Measurements from ENCODE around the gene CYP1A2.
"Not testable (repeated sequence)": the region's sequence is repeated elsewhere in the genome, so short reads cannot be mapped to it uniquely, and the experiment has no call there.

CYP1A2 gene

DNA sequence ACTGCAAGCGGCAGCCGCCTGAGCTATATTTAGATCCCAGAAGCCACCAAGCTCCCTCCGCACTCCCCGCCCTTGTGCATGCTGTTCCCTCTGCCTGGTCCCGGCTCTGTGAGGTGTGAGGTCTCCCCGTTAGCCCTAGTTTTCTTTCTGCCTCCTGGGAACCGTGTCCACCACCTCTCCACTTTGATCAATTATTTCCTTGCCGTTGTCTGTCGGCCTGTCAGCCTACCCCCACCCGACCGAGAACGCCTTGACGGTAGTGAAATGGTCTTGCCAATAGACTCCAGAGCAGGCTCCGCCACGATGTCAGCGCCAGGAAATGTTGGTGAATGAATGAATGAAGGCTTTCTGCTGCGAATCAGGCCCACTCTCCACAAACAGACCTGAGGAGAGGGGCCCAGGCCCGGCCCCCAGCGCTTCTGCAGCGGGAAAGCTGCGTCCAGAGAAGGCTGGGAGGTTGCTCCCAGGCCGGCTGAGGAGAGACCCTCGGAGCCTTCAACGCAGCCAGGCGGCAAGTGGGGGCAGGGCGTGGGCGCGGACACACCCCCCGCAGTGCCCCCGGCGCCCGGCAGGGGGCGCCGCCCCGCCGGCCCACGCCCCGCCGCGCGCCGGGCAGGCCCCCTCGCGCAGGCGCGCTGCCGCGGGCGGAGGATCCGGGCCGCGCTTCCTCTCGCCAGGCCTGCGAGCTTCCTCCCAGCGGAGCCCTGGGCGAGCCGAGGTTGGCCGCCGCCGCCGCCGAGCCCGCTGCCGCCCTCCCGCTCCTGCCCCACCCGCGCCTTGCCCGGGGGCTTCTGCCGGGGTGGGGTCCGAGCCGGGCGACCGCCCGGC is 33.0 kb downstream of the CYP1A2 start, which contains the start of gene CSK:
TSS of gene CSK (plus strand) at position 650 of the 828 bp plus-strand sequence. CDS start 16,218 bp downstream, outside the sequence.
- Histone ChIP-seq H3K27ac (ENCODE audit: low read depth, low read length) (peak within 1 kb of the TSS; percentile 63), H3K4me1 (ENCODE audit: control insufficient read depth, insufficient read depth, low read length) (peaks cover 22% of the 10 kb centered on the region), H3K36me3 (ENCODE audit: control insufficient read depth, insufficient read depth, low read length) (no peaks in the 10 kb centered on the region), H3K4me3 (ENCODE audit: low read length) (peak within 1 kb of the TSS; percentile 92), H3K9ac (ENCODE audit: low read length) (peak within 1 kb of the TSS; percentile 80), H3K27me3 (ENCODE audit: control insufficient read depth, insufficient read depth, low read length) (no peaks in the 10 kb centered on the region)

DNA sequence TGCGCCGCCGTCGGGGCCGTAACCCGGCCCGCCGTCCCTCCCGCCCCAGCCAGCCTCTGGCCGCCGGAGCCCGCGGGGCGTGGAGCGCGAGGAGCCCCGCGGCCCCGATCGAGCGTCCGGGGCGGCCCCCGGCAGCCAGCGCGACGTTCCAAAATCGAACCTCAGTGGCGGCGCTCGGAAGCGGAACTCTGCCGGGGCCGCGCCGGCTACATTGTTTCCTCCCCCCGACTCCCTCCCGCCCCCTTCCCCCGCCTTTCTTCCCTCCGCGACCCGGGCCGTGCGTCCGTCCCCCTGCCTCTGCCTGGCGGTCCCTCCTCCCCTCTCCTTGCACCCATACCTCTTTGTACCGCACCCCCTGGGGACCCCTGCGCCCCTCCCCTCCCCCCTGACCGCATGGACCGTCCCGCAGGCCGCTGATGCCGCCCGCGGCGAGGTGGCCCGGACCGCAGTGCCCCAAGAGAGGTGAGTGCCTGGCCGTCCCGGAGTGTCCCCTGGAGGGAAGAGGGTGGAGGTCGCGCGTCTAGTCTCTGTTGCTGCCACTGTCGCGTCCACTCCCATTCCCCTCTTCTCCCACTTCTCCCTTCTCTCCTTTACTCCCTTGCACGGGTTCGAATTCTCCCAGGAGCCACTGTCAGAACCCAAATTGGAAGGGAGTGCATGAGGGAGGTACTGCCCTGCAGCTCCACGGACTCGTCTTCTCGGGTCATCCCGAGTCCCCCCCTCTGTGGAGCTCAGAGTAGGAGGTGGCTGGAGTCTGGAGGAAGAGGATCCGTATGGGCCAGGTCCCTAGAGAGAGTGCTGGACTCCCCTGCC is 33.8 kb downstream of the CYP1A2 start:
- H3K27me3 ChIP-seq (ENCODE audit: control insufficient read depth, insufficient read depth, low read length): no peaks in the 10 kb centered on the region
- peak overlapping the region; percentile 63 for H3K27ac ChIP-seq (ENCODE audit: low read depth, low read length)
- H3K4me1 ChIP-seq (ENCODE audit: control insufficient read depth, insufficient read depth, low read length): peaks cover 22% of the 10 kb centered on the region
- peak overlapping the region; percentile 80 for H3K9ac ChIP-seq (ENCODE audit: low read length)
- peak overlapping the region; percentile 92 for H3K4me3 ChIP-seq (ENCODE audit: low read length)
- no peaks in the 10 kb centered on the region for H3K36me3 ChIP-seq (ENCODE audit: control insufficient read depth, insufficient read depth, low read length)

- H3K4me1 ChIP-seq (ENCODE audit: control insufficient read depth, insufficient read depth, low read length): peaks cover 22% of the 10 kb centered on the region
- H3K27ac ChIP-seq (ENCODE audit: low read depth, low read length): no peak overlapping the region
Observed at GRCh38 chr15:74783072-74783807, 34.6 kb downstream of the CYP1A2 start.

DNA sequence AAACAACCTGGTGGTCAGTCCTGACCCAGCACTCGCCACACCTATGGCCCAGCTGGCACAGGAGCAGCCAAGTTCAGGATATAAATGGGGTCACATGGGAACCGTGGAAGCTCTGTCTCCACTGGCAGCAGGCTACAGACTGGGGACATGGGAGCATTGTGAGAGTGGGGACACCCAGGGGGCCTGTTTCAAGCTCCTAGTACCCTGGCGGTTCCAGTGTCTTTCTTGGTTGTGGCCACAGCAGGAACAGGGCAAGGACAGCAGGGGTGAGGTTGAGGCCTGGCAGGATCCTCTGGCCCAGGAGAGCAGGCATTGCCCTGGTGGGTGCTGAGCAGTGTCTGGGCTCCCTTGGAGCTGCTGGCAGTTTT is 35.1 kb downstream of the CYP1A2 start:
- Histone ChIP-seq H3K27ac (ENCODE audit: low read depth, low read length) (no peak overlapping the region), H3K4me1 (ENCODE audit: control insufficient read depth, insufficient read depth, low read length) (peaks cover 22% of the 10 kb centered on the region), H3K4me3 (ENCODE audit: low read length) (peak overlapping the region; percentile 92), H3K27me3 (ENCODE audit: control insufficient read depth, insufficient read depth, low read length) (no peaks in the 10 kb centered on the region), H3K36me3 (ENCODE audit: control insufficient read depth, insufficient read depth, low read length) (no peaks in the 10 kb centered on the region), H3K9ac (ENCODE audit: low read length) (no peak overlapping the region)

More at GRCh38 chr15:74783072-74783807, 34.6 kb downstream of the CYP1A2 start:
- Histone ChIP-seq H3K36me3 (ENCODE audit: control insufficient read depth, insufficient read depth, low read length) (no peaks in the 10 kb centered on the region), H3K27me3 (ENCODE audit: control insufficient read depth, insufficient read depth, low read length) (no peaks in the 10 kb centered on the region), H3K4me3 (ENCODE audit: low read length) (peak overlapping the region; percentile 92), H3K9ac (ENCODE audit: low read length) (peak overlapping the region; percentile 80)

- Histone ChIP-seq H3K4me1 (ENCODE audit: control insufficient read depth, insufficient read depth, low read length) (peaks cover 27% of the 10 kb centered on the region), H3K27me3 (ENCODE audit: control insufficient read depth, insufficient read depth, low read length) (no peaks in the 10 kb centered on the region), H3K4me3 (ENCODE audit: low read length) (peak overlapping the region; percentile 45), H3K9ac (ENCODE audit: low read length) (no peak overlapping the region), H3K27ac (ENCODE audit: low read depth, low read length) (no peak overlapping the region), H3K36me3 (ENCODE audit: control insufficient read depth, insufficient read depth, low read length) (no peaks in the 10 kb centered on the region)
Observed at GRCh38 chr15:74784426-74785193, 36.0 kb downstream of the CYP1A2 start.

- Histone ChIP-seq H3K9ac (ENCODE audit: low read length) (peak overlapping the region; percentile 12), H3K27ac (ENCODE audit: low read depth, low read length) (peak overlapping the region; percentile 10), H3K4me3 (ENCODE audit: low read length) (peak overlapping the region; percentile 45), H3K36me3 (ENCODE audit: control insufficient read depth, insufficient read depth, low read length) (no peaks in the 10 kb centered on the region), H3K27me3 (ENCODE audit: control insufficient read depth, insufficient read depth, low read length) (no peaks in the 10 kb centered on the region), H3K4me1 (ENCODE audit: control insufficient read depth, insufficient read depth, low read length) (peaks cover 35% of the 10 kb centered on the region)
Observed at GRCh38 chr15:74785194-74786032, 36.8 kb downstream of the CYP1A2 start.

- not testable (repeated sequence) for H3K27ac ChIP-seq (ENCODE audit: low read depth, low read length); H3K4me3 ChIP-seq (ENCODE audit: low read length); H3K36me3 ChIP-seq (ENCODE audit: control insufficient read depth, insufficient read depth, low read length); H3K27me3 ChIP-seq (ENCODE audit: control insufficient read depth, insufficient read depth, low read length)
- Histone ChIP-seq H3K4me1 (ENCODE audit: control insufficient read depth, insufficient read depth, low read length) (peaks cover 37% of the 10 kb centered on the region), H3K9ac (ENCODE audit: low read length) (peak overlapping the region; percentile 46)
Observed at GRCh38 chr15:74786081-74786480, 37.4 kb downstream of the CYP1A2 start.

- no peaks in the 10 kb centered on the region for H3K36me3 ChIP-seq (ENCODE audit: control insufficient read depth, insufficient read depth, low read length)
- H3K27me3 ChIP-seq (ENCODE audit: control insufficient read depth, insufficient read depth, low read length): no peaks in the 10 kb centered on the region
- peak overlapping the region; percentile 46 for H3K9ac ChIP-seq (ENCODE audit: low read length)
- H3K4me3 ChIP-seq (ENCODE audit: low read length): no peak overlapping the region
- H3K4me1 ChIP-seq (ENCODE audit: control insufficient read depth, insufficient read depth, low read length): peaks cover 33% of the 10 kb centered on the region
- no peak overlapping the region for H3K27ac ChIP-seq (ENCODE audit: low read depth, low read length)
Observed at GRCh38 chr15:74786551-74787165, 38.0 kb downstream of the CYP1A2 start.

GRCh38 chr15:74787251-74788041 is 38.8 kb downstream of the CYP1A2 start:
- Histone ChIP-seq H3K36me3 (ENCODE audit: control insufficient read depth, insufficient read depth, low read length) (no peaks in the 10 kb centered on the region), H3K27ac (ENCODE audit: low read depth, low read length) (no peak overlapping the region), H3K4me1 (ENCODE audit: control insufficient read depth, insufficient read depth, low read length) (peaks cover 32% of the 10 kb centered on the region), H3K27me3 (ENCODE audit: control insufficient read depth, insufficient read depth, low read length) (no peaks in the 10 kb centered on the region), H3K4me3 (ENCODE audit: low read length) (no peak overlapping the region), H3K9ac (ENCODE audit: low read length) (peak overlapping the region; percentile 26)

- Histone ChIP-seq H3K36me3 (ENCODE audit: control insufficient read depth, insufficient read depth, low read length) (no peaks in the 10 kb centered on the region), H3K9ac (ENCODE audit: low read length) (peak overlapping the region; percentile 1), H3K27ac (ENCODE audit: low read depth, low read length) (no peak overlapping the region), H3K4me1 (ENCODE audit: control insufficient read depth, insufficient read depth, low read length) (peaks cover 27% of the 10 kb centered on the region), H3K4me3 (ENCODE audit: low read length) (peak overlapping the region; percentile 40), H3K27me3 (ENCODE audit: control insufficient read depth, insufficient read depth, low read length) (no peaks in the 10 kb centered on the region)
Observed at GRCh38 chr15:74788042-74788682, 39.5 kb downstream of the CYP1A2 start.
